D721Med (cell line): ENCODE data around the gene GUCY1A2.

Experiments used
- DNase-seq: peaks from one replicate; pipeline ENCODE4 v3.0.0; 2011; ENCODE audit warnings: low spot score; ENCODE audit not compliant: insufficient read length
- FAIRE-seq: peaks from 2 replicates; lab custom pipeline; 2011; peaks lifted over from hg19 to GRCh38; lab: Jason Lieb, UNC
- CTCF ChIP-seq: IDR thresholded peaks from 2 replicates; pipeline ENCODE4 v1.5.1; 2012; ENCODE audit warnings: mild to moderate bottlenecking, control low read depth; ENCODE audit not compliant: insufficient read depth; ENCODE audit errors: missing control alignments

GUCY1A2 gene

DNA sequence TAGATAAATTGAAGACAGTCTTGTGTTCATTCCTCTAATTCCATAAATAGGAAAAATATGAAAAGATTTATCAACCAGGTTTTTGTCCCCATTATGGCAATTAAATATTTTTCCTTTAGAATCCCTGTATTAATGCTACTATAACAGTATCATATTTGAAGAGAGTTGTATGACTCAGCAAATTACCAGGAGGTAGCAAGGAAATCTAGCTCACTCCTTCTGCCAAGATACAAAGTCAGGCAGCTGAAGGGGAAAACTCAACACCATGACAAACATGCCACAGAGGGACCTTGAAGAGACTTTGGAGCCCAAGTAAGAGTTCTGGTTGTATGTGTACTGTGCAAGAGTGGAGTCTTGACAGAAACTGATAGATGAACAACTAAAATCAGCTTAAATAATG, 143.3 kb downstream of the GUCY1A2 start:
- no peak for TF ChIP-seq CTCF
- no peak for DNase-seq
- FAIRE-seq: no peak

GRCh38 chr11:106872246-106872645, 146.0 kb downstream of the GUCY1A2 start:
- TF ChIP-seq CTCF: no peak
- no peak for FAIRE-seq
- no peak for DNase-seq

DNA sequence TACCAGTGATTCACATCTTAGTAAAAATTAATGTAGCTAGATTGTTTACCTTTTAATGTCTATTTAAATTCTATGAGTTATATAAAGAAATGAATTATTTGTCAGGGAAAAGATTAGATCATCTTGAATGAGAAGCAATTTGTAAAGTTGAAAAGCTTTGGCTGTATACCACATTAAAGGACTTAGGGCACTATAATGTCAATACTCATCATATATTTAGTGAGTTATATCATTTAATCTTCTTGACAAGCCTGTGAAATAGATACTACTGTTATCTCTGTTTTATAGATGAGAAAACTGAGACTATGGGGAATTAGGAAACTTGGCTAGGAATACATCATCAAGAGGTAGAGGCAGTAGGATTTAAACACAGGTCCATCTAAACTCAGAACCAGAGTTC, 160.1 kb downstream of the GUCY1A2 start:
- no peak for TF ChIP-seq CTCF
- FAIRE-seq: no peak
- no peak for DNase-seq

- no peak for FAIRE-seq
- TF ChIP-seq CTCF: no peak
- no peak for DNase-seq
Measured at GRCh38 chr11:106856566-106856965, 161.7 kb downstream of the GUCY1A2 start.

- FAIRE-seq (no peak), DNase-seq (no peak)
- no peak for TF ChIP-seq CTCF
Measured at GRCh38 chr11:106854429-106854828, 163.8 kb downstream of the GUCY1A2 start.

GRCh38 chr11:106853850-106854401, 164.3 kb downstream of the GUCY1A2 start:
- TF ChIP-seq CTCF: no peak
- no peak for FAIRE-seq
- DNase-seq: no peak

GRCh38 chr11:106852779-106853178, 165.5 kb downstream of the GUCY1A2 start:
- TF ChIP-seq CTCF: no peak
- FAIRE-seq: no peak
- DNase-seq: no peak
